A549 treated with GW870086 at 1 μM for 4 hours (cell line): ENCODE measurements around the gene NACC2. TPM values are rescaled to one million over a fixed set of nuclear protein-coding genes. Genes with fewer than 3 reads are reported as not detected.

Experiments
- total RNA-seq: library from RNA; stranded (reverse); fragments of 200-300 nt; extraction: Qiagen RNA extraction; gene quantifications from 5 replicates; pipeline ENCODE4 v1.2.3, GENCODE V29; 2022; ENCODE audit warnings: low read depth

Gene NACC2, protein sequence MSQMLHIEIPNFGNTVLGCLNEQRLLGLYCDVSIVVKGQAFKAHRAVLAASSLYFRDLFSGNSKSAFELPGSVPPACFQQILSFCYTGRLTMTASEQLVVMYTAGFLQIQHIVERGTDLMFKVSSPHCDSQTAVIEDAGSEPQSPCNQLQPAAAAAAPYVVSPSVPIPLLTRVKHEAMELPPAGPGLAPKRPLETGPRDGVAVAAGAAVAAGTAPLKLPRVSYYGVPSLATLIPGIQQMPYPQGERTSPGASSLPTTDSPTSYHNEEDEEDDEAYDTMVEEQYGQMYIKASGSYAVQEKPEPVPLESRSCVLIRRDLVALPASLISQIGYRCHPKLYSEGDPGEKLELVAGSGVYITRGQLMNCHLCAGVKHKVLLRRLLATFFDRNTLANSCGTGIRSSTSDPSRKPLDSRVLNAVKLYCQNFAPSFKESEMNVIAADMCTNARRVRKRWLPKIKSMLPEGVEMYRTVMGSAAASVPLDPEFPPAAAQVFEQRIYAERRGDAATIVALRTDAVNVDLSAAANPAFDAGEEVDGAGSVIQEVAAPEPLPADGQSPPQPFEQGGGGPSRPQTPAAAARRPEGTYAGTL
- 27.5 to 38.0 TPM (median 35.5 TPM) in 5 replicates for total RNA-seq

DNA sequence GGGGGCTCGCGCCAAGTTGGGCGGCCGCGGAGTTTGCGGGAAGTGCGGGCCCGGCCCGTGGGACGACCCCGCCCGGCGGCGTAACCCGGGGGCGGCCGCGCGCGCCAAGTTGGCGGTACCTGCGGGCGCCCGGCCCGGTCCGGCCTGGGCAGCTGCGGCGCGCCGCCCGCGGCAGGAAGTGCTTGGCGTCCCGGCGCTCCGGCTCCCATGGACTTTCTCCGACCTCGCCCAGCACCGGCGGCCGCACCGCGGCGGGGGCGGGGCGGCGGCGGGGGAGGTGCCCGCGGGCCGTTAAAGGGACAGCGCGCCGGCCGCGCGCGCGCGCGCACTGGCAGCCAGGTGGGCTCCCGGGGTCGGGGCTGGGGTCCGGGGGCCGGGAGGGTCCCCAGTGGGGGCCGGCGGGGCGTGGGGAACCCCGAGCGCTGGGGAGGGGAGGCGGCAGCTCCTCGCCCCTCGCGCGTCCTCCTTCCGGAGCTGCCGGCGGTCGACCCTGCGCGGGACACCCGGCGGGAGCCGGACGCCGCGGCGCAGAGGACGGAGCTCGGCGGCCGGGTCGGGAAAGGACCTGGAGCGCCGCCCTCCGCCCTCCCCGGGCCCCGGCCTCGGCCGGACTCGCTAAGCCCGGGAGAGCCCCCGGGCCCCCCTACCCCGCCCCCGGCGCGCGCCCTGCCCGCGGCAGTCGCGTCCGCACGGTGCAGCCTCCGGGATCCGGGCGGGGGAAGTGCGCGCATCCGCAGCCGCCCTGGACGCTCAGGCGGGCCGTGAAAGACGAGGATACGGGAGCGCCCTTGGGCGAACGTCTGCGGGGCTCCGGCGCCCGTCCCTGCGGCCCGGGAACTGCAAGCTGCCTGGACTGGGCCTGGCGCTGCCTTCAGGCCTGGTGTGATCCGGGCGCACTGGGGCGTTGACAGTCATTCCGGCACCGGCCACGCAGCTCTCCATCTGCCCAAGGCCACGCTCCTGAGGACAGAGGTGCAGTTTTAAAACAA is at the start of gene NACC2:
TSS of gene NACC2 (minus strand) at position 220 of the 989 bp plus-strand sequence. CDS start 44,768 bp downstream, outside the sequence.

DNA sequence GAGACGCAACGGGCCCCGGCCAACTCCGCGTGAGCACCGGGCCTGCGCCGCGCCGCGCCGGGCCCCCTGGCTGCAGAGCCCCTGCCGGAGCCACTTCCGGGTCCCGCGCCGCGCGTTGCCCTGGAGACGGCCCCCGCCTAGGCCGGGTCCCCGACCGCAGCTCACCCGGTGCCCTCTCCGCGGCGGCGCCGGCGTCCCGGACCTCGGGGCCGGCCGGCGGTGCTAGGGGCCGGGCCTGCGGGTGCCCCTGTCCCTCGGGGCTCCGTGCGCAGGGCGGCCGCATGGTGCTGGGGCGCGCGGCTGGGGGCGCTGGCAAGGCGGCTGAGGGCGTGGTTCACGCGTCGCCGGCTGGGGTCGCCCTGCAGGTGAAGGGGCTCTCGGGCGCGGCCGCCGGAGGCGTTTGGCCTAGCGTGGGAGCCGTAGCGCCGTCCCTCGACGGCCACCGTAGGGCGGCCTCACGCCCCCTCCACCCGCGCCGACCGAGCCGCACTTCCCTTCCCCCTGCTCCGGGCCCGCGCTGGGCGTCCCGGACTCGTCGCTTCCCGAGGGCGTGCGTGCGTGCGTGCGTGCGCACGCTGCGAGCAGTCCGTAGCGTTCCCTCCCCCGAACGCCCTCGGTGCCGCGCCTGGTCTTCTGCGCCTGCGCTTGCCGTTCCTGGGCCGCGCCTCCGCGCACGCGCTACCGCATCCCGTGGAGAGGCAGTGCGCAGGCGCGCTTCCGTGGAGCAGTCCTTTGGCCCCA is 23.4 kb upstream of the NACC2 start, which contains the start of gene TMEM250:
TSS of gene TMEM250 (minus strand) at position 556 of the 741 bp plus-strand sequence. CDS start 1,975 bp downstream, outside the sequence.

DNA sequence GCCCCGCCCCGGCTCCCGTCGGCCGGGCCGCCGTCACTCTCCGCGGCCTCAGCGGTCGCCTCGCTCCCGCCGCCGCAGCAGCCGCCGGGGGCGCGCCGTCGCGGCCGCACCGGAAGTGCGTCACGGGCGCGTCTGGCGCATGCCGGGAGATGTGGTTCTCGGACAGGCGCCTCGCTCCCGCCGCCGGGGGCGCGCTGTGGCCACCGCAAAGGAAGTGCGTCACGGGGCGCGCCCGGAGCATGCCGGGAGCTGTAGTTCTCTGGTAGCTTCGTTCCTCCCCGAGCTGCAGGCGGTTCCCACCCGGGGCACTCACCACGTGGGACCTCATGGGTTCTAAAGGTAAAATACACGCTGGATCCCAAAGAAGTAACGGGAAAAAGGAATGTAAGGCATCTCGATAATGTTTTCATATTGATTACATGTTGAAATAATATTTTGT is 133.8 kb downstream of the NACC2 start, which contains the start of gene UBAC1:
TSS of gene UBAC1 (minus strand) at position 97 of the 439 bp plus-strand sequence. CDS start 211 bp downstream, outside the sequence.

Other genes starting within 250 kb of the NACC2 start
- 17.9 to 24.4 TPM (median 20.2 TPM) in 5 replicates for gene CAMSAP1, start 187.7 kb downstream of the NACC2 start, total RNA-seq
- gene UBAC1, start 133.9 kb downstream of the NACC2 start, total RNA-seq = 29.3 to 38.2 TPM (median 34.7 TPM) in 5 replicates
- gene TMEM250, start 23.6 kb upstream of the NACC2 start, total RNA-seq = 32.2 to 44.1 TPM (median 43.5 TPM) in 5 replicates
- gene LHX3, start 109.8 kb upstream of the NACC2 start, total RNA-seq = 0.07 to 0.13 TPM (median 0.08 TPM) in 4 of 5 replicates, not detected in the other
- 24.5 to 28.7 TPM (median 27.0 TPM) in 5 replicates for gene QSOX2, start 150.5 kb upstream of the NACC2 start, total RNA-seq
- gene CCDC187, start 208.8 kb upstream of the NACC2 start, total RNA-seq = 0.01 TPM in 2 of 5 replicates, not detected in the others
- gene GPSM1, start 232.2 kb upstream of the NACC2 start, total RNA-seq = 8.8 to 14.0 TPM (median 12.7 TPM) in 5 replicates